GM11168 (cell line): ENCODE measurements around the gene OOSP1.
"Not testable (repeated sequence)": the region's sequence is repeated elsewhere in the genome, so short reads cannot be mapped to it uniquely, and the experiment has no call there.

Source experiments
- in situ Hi-C: fragments of 300-500 bp; cut with MboI; formaldehyde crosslinking; loops from one replicate; pipeline ENCODE4 v1.12.0; 2022; ENCODE audit warnings: low sequenced_read_pairs; ENCODE audit not compliant: unreplicated experiment

OOSP1 gene

DNA sequence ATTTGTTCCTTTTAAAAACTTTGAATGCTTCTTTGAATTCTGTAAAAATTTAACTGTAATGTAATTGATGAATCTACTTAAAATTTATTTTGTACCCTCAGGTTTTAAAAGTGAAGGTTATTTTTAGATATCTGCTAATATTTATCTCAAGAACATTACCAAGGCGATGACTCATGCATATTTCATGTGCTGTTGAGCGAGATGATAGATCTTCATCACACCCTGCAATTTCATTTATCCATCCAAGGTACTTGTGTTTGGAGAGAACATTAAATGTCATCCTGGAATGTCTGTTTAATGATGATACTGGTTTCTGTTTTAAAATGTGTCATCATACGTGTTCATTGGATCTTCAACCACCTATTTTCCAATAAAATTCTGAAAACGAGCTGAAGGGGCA, 18.9 kb downstream of the OOSP1 start:
- in situ Hi-C loops, result no loop called here

DNA sequence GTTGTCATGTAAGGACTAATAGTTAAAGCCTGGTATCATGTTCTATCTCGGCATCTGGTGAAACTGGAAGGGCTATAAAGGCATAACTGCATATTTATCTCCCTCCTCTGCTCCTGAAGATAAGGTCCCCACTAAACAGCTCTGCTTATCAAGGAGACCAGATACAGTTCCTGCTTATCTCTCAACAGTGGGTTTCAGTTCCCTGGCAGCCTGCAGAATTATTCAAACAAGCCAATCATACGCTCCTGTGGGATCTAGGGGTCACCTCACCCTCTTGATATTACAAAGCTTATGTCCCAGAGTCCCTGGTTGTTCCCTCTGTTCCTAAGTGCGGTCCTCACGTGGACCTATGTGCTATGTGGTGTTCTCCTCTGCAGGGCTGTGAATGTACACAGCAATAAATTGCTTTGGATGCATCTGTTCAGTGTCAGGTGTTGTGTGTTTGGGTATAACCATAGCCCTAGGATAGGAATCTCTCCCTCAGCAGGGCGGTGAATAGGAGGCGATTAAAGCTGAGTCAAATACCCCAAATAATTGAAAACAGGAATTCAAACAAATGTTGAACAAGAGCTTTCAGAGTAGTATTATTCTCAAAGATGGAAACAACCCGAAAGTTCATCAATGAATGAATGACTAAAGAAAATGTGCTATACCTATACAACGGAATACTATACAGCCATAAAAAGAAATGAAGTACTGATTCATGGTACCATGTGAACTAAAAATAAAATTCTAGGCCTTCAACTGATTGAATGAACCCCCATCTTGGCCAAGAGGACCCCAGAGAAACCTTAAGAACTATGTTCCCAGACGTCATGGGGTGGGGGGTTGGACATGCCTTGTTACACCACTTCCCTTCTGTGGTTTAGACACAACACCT, 22.5 kb downstream of the OOSP1 start:
- in situ Hi-C loops, result no loop called here

DNA sequence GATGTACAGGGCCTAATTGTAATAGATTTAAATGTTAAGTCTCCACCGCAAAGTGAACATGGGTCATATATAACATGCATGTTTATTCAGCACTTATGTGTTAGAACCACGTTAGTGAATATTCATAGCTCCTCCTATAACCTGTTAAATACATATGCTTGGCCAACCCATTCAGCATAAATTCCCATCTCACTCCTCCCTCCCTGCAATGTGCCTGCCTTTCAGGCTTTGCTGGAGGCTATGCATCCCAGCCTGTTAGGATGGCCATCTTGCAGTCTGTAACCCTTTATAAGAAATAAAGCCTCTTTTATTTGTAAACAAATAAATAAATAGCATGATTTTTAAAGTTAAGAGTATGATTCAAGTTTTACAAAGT, 23.9 kb downstream of the OOSP1 start:
- in situ Hi-C loops, result no loop called here

DNA sequence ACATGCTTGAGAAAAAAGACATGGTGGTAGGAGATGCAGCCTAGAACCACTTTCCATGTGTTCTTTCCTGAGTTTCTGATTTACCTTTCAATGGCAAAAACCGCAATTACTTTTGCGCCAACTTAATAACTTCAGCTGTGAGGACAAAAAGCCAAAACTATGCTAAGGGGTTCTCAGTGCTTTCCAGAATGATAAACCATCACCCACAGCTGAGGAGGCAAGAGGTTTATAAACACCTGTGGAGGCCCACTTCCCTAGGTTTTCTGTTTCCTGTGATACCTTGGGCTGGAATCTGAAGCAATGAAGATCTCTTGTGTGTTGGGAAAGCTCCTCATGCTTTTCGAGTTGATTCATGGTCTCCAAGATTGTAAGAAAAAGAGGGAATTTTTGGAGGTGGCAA, 25.5 kb downstream of the OOSP1 start, which contains the start of gene OOSP4A:
TSS of gene OOSP4A (plus strand) at position 301 of the 400 bp plus-strand sequence. CDS start at position 301, 0 bp downstream.
- in situ Hi-C loops, result no loop called here

DNA sequence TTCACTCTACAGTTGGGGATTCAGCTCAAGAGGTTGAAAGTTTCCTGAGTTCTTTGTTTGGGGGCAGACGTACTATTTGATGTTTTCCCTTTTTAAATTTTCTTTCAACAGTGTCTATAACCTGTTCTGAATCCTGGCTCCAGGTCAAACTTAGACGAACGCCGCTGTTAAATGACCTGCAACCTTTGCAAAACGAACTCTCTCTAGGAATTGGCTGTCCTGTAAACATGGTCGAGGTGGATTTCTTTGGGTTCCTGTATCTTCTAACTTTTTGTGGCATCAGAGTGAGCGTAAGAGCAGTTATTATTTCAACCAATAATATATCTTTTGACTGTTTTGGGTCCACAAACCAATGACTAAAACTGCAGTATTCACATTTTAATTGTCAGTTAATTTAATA, 27.2 kb downstream of the OOSP1 start:
- in situ Hi-C loops, result no loop called here

DNA sequence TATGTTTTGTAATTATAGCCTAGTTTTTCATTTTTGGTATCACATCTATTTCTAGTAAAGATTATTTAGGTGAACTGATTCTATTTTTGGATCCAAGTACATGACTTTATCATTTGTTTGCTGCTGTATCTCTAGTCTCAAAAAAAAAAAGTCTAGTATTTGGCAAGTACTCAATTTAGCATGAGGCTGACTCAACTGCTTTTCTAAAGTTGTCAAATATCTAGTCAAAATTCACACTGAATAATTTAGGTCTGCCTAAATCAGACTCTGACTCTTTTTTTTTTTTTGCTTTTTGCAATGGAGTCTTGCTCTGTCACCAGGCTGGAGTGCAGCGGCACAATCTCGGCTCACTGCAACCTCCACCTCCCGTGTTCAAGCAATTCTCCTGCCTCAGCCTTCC, 28.0 kb downstream of the OOSP1 start:
- in situ Hi-C loops, result no loop called here

DNA sequence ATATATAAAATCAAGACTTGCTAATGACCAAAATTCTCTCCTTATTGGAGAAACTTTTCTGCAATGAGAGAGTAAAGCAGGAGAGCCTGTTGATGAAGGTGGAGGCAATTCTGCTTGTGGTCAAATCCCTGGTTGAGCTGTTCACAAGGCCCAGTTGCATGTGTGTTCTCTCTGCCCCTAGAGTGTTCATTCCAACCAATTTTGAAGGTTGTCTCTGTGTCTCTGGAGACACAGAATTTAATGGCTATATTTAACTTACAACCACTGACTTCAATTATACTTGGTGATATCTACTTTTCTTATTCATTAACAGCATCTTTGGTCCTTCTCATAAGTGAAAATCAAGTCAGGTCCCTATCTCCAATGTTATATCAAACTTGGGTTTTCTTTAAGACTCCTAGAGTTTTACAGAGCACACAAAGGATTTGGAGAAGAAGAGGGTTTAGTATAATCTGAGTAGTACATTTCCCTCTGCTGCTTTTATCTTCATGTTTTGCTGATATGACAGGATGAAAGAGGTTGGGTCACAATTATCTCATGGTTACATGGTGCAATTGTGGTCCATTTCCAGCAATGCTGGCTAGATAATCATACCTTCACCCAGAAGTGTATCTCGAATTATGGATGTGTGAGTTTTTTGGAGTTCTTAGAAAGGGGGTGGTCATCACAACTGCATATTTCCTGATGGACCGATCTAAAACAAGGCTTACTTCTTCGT, 29.6 kb downstream of the OOSP1 start:
- in situ Hi-C loops, result no loop called here

DNA sequence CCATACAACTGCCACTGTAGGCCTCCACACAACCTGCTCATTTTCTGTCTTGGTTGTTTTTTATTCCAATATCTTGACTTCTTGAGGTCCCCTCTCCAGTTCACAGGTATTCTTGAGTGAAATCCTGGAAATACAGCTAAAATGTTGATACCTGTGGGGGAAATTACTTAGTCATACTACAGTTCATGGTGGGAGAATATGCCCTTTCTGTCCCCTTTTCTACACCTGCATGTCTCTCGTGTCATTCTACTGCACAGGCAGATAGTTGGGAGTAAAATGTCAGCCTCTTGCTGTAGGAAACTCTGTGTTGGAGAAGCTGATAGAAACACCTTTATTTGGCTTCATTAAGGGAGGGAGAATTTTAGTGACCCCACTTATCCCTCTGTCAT, 30.2 kb downstream of the OOSP1 start:
- in situ Hi-C loops, result no loop called here

DNA sequence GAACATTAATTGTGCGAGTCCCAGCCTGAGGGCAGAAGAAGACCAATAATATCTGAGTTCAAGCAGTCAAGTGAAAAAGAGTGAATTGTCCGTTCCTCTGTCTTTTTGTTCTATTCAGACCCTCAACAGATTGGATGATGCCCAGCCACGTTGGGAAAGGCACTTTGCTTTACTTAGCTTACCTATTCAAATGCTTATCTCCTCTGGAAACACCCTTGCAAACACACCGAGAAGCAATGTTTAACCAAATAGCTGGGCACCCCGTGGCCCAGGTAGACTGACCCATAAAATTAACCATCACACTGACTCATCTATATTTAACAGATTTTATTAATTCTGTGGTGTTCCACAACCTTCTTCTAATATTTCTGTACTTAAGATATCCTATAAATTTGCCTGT, 34.9 kb downstream of the OOSP1 start:
- in situ Hi-C loops, result no loop called here

DNA sequence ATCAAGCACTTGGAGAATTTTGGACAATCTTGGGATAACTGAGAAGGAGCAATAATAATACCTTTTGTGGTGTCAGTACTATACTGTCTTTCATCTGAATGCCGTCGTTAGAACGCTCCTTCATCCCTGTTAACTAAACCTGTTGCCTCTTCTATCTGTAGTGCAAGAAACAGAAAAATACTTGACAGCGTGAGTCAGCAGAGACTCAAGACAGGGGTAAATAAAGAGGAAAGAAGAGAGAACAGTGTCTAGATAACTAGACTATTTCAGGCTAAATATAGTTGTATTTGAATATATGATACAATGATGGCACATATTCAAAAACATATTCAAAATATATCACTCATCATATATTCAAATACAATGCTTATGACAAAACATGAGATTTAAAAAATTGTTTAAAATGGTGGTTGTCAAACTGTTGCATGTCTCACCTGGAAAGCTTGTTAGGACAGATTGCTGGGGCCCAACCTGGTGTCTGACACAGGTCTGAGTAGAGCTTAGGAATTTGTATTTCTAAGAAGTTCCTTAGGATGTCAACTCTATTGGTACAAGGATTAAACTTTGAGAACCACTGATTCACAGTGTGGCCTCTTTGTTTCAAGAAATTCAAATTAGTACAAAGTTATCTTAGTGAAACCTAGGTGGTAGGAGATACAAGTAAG, 43.0 kb downstream of the OOSP1 start:
- in situ Hi-C loops, result no loop called here

DNA sequence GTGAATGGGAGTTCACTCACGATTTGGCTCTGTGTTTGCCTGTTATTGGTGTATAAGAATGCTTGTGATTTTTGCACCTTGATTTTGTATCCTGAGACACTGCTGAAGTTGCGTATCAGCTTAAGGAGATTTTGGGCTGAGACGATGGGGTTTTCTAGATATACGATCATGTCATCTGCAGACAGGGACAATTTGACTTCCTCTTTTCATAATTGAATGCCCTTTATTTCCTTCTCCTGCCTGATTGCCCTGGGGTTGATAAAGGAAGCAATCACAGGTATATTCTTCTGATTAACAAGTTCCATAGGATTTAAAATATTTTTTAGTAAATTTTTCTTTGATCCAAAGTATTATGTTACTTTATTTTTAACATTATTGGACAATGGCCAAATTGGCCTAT, 43.8 kb downstream of the OOSP1 start:
- in situ Hi-C loops, result not testable (repeated sequence)

DNA sequence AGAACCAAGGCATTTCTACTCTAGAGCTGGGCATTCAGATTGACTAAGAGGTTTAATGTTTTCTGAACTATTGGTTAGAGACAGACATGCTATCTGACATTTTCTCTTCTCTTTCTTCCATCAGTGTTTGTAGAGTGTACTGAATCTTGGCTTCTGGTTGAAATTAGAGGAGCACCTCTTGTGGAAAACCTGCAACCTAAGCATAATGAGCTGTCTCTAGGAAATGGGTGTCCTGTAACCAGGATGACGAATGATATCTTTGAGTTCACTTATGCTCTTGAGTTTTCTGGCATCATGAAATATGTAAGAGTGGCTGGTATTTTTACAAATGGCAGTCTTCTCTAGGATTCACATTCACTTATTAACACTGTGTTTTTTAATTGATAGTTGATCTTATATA, 45.0 kb downstream of the OOSP1 start:
- in situ Hi-C loops, result no loop called here

DNA sequence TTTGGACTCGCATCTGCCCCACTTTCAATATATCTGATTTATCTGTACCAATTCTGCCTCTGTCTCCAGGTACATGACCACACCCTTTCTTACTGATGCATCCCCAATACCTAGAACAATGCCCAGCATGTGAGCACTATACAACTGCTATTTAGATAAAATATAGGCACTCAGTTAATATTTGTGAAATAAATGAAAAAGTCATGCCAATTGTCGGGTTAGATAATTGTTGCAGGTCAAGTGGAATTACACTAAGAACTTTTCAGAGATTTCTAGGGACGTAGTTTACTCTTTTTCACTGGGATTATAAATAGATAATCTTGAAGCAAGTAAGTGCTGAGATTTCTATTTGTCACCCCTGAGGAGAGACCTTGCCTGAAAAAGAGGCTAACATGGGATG, 46.1 kb downstream of the OOSP1 start:
- in situ Hi-C loops, result no loop called here

DNA sequence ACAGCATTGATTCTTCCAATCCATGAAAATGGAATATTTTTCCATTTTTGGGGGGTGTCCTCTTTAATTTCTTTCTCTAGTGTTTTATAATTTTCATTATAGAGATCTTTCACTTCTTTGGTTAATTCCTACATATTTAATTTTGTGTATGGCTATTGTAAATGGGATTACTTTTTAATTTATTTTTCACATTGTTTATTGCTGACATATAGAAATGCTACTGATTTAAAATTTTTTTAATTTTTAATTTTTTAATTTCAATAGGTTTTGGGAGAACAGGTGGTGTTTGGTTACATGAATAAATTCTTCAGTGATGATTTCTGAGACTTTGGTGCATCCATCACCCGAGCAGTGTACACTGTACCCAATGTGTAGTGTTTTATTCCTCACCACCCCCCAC, 52.2 kb downstream of the OOSP1 start:
- in situ Hi-C loops, result no loop called here

DNA sequence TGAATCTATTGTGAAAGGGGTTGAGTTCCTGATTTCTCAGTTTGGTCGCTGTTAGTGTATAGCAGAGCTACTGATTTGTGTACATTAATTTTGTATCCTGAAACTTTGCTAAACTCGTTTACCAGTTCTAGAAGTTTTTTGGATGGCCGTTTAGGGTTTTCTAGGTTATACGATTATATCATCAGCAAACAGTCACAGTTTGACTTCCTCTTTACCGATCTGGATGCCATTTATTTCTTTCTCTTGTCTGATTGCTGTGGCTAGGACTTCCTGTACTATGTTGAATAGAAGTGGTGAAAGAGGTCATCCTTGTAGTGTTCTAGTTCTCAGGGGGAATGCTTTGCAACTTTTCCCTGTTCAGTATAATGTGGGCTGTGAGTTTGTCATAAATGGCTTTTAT, 54.2 kb downstream of the OOSP1 start:
- in situ Hi-C loops, result no loop called here

DNA sequence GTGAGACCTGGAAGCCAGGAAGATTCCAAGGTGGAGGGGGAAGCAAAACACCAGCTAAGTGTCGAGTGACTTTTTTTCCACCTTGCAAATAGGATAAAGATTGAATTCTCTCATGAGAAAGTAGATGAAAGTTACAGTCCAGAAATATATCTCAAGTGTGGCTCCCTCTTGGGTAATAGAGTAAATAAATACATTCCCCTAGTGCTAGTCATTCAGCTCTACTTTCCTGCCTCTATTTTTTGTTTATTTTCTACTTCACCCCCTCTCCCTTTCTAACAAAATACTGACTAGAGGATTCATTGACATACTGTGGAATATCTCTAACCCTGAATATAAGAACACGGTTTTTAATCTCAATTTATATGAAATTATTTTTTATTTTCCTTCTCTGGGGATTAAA, 59.6 kb downstream of the OOSP1 start:
- in situ Hi-C loops, result no loop called here

DNA sequence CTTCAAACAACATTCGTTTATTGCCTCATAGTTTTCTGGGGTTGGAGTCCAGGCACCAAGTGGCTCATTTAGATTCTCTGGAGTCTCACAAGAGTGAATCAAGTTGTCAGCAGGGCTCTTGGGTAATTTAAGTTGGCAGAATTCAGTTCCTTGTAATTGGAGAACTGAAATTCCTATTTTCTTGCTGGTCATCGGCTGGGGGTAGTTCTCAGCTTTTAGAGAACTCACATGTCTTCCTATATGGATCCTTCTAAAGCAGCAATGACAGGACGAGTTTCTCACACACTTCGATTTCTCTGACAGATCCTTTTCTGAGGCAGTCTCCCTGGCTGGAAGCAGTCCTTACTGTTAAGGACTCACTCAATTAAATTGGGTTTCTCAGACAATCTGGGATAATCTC, 61.5 kb downstream of the OOSP1 start:
- in situ Hi-C loops, result no loop called here

DNA sequence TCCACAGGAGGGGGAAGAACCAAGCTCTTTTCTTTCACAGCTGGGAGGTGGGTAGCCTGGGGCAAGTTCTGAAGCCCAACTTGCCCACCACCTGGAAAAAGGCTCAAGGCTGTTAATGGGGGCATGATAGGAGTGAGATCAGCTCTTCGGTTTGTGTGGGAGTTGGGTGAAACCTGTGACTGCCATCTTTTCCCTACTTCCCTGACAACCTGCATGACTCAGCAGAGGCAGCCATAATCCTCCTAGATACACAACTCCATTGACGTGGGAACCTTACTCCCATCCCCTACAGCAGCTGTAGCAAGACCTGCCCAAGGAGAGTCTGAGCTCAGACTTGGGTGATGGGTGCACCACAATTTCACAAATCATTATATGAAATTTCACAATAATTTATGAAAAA, 65.5 kb downstream of the OOSP1 start:
- in situ Hi-C loops, result no loop called here

DNA sequence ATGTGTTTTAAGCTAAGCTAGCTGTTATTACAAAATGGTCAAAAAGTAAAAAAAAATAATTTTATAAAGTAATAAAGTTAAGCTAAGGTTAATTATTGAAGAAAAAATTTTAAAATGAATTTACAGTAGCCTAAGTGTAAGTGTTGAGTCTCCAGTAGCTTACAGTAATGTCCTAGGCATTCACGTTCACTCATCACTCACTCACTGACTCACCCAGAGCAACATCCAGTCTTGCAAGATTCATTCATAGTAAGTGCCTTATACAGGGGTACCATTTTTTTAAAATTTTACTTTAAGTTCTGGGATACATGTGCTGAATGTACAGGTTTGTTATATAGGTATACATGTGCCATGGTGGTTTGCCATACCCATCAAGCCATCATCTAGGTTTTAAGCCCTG, 67.1 kb downstream of the OOSP1 start:
- in situ Hi-C loops, result no loop called here
